ENCODE data around the gene FUT8. TPM values are rescaled to one million over a fixed set of nuclear protein-coding genes. Genes with fewer than 3 reads are reported as not detected.

FUT8 gene
- total and polyA plus RNA-seq, 4 donors, result 3.4 to 32.3 (median 14.6) TPM

GRCh38 chr14:65756880-65757279 lies 344.4 kb downstream of the FUT8 start:
- Histone ChIP-seq H3K9me3 (ENCODE audit: control insufficient read depth, low read length) (peaks cover 1% of the 10 kb centered on the region), H3K4me3 (ENCODE audit: low read length in 2 of 2) (no peak overlapping the region), H3K27me3 (ENCODE audit: control insufficient read depth in 1 of 2, insufficient read depth in 2 of 2, low read length in 1 of 2) (no peaks in the 10 kb centered on the region), H3K4me1 (ENCODE audit: control insufficient read depth in 1 of 2, insufficient read depth in 2 of 2, low read length in 2 of 2) (no peaks in the 10 kb centered on the region), H3K36me3 (ENCODE audit: control insufficient read depth in 1 of 2, insufficient read depth in 2 of 2, low read length in 1 of 2) (no peaks in the 10 kb centered on the region), H3K27ac (ENCODE audit: low read depth in 1 of 2, low read length in 2 of 2) (no peak overlapping the region)
- DNase-seq, result no peak
- intact Hi-C loops (cut with DNase I), result no loop called here
- 50 to 68% methylated on average over 3 of the region's 3 CpGs for WGBS, 2 donors
- ATAC-seq (ENCODE audit: low FRiP score), result no peak

GRCh38 chr14:65769151-65769550 lies 356.6 kb downstream of the FUT8 start:
- DNase-seq, result no peak
- H3K9me3 ChIP-seq (ENCODE audit: control insufficient read depth, low read length), result peaks cover 4% of the 10 kb centered on the region
- WGBS, 2 donors, result 84 to 90% methylated on average over 2 of the region's 2 CpGs
- no peak overlapping the region for H3K27ac ChIP-seq (ENCODE audit: low read depth in 1 of 2, low read length in 2 of 2)
- ATAC-seq (ENCODE audit: low FRiP score), result no peak
- H3K4me1 ChIP-seq (ENCODE audit: control insufficient read depth in 1 of 2, insufficient read depth in 2 of 2, low read length in 2 of 2), result no peaks in the 10 kb centered on the region
- no peaks in the 10 kb centered on the region for H3K27me3 ChIP-seq (ENCODE audit: control insufficient read depth in 1 of 2, insufficient read depth in 2 of 2, low read length in 1 of 2)
- no peak overlapping the region for H3K4me3 ChIP-seq (ENCODE audit: low read length in 2 of 2)
- intact Hi-C loops (cut with DNase I), result no loop called here
- H3K36me3 ChIP-seq (ENCODE audit: control insufficient read depth in 1 of 2, insufficient read depth in 2 of 2, low read length in 1 of 2), result no peaks in the 10 kb centered on the region

GRCh38 chr14:65770681-65771080 lies 358.2 kb downstream of the FUT8 start:
- WGBS, 2 donors, result 50 to 54% methylated on average over 5 of the region's 5 CpGs
- Histone ChIP-seq H3K4me1 (ENCODE audit: control insufficient read depth in 1 of 2, insufficient read depth in 2 of 2, low read length in 2 of 2) (no peaks in the 10 kb centered on the region), H3K4me3 (ENCODE audit: low read length in 2 of 2) (no peak overlapping the region), H3K27ac (ENCODE audit: low read depth in 1 of 2, low read length in 2 of 2) (no peak overlapping the region), H3K36me3 (ENCODE audit: control insufficient read depth in 1 of 2, insufficient read depth in 2 of 2, low read length in 1 of 2) (no peaks in the 10 kb centered on the region), H3K27me3 (ENCODE audit: control insufficient read depth in 1 of 2, insufficient read depth in 2 of 2, low read length in 1 of 2) (no peaks in the 10 kb centered on the region), H3K9me3 (ENCODE audit: control insufficient read depth, low read length) (peaks cover 3% of the 10 kb centered on the region)
- DNase-seq, result no peak
- intact Hi-C loops (cut with DNase I), result no loop called here
- ATAC-seq (ENCODE audit: low FRiP score), result no peak

- 95 to 97% methylated on average over 3 of the region's 3 CpGs for WGBS, 2 donors
- intact Hi-C loops (cut with DNase I), result no loop called here
- no peak for ATAC-seq (ENCODE audit: low FRiP score)
Measured at GRCh38 chr14:65771271-65771670, 358.7 kb downstream of the FUT8 start.

GRCh38 chr14:65772466-65772865 lies 359.9 kb downstream of the FUT8 start:
- Histone ChIP-seq H3K4me3 (ENCODE audit: low read length in 2 of 2) (no peak overlapping the region), H3K9me3 (ENCODE audit: control insufficient read depth, low read length) (peaks cover 3% of the 10 kb centered on the region), H3K27ac (ENCODE audit: low read depth in 1 of 2, low read length in 2 of 2) (no peak overlapping the region), H3K4me1 (ENCODE audit: control insufficient read depth in 1 of 2, insufficient read depth in 2 of 2, low read length in 2 of 2) (no peaks in the 10 kb centered on the region), H3K36me3 (ENCODE audit: control insufficient read depth in 1 of 2, insufficient read depth in 2 of 2, low read length in 1 of 2) (no peaks in the 10 kb centered on the region), H3K27me3 (ENCODE audit: control insufficient read depth in 1 of 2, insufficient read depth in 2 of 2, low read length in 1 of 2) (no peaks in the 10 kb centered on the region)
- WGBS, 2 donors, result 72 to 73% methylated on average over 8 of the region's 8 CpGs
- ATAC-seq (ENCODE audit: low FRiP score) (no peak), DNase-seq (no peak)
- intact Hi-C loops (cut with DNase I), result no loop called here

More at GRCh38 chr14:65771271-65771670, 358.7 kb downstream of the FUT8 start:
- Histone ChIP-seq H3K4me3 (ENCODE audit: low read length in 2 of 2) (no peak overlapping the region), H3K9me3 (ENCODE audit: control insufficient read depth, low read length) (peaks cover 3% of the 10 kb centered on the region), H3K27ac (ENCODE audit: low read depth in 1 of 2, low read length in 2 of 2) (no peak overlapping the region), H3K4me1 (ENCODE audit: control insufficient read depth in 1 of 2, insufficient read depth in 2 of 2, low read length in 2 of 2) (no peaks in the 10 kb centered on the region), H3K36me3 (ENCODE audit: control insufficient read depth in 1 of 2, insufficient read depth in 2 of 2, low read length in 1 of 2) (no peaks in the 10 kb centered on the region), H3K27me3 (ENCODE audit: control insufficient read depth in 1 of 2, insufficient read depth in 2 of 2, low read length in 1 of 2) (no peaks in the 10 kb centered on the region)
- no peak for DNase-seq

GRCh38 chr14:65772921-65773574 lies 360.5 kb downstream of the FUT8 start:
- 30 to 34% methylated on average over 4 of the region's 4 CpGs for WGBS, 2 donors
- intact Hi-C loops (cut with DNase I), result no loop called here
- no peaks in the 10 kb centered on the region for H3K36me3 ChIP-seq (ENCODE audit: control insufficient read depth in 1 of 2, insufficient read depth in 2 of 2, low read length in 1 of 2)
- no peak for ATAC-seq (ENCODE audit: low FRiP score)
- H3K4me3 ChIP-seq (ENCODE audit: low read length in 2 of 2), result no peak overlapping the region
- H3K27ac ChIP-seq (ENCODE audit: low read depth in 1 of 2, low read length in 2 of 2), result no peak overlapping the region
- no peaks in the 10 kb centered on the region for H3K27me3 ChIP-seq (ENCODE audit: control insufficient read depth in 1 of 2, insufficient read depth in 2 of 2, low read length in 1 of 2)
- no peaks in the 10 kb centered on the region for H3K4me1 ChIP-seq (ENCODE audit: control insufficient read depth in 1 of 2, insufficient read depth in 2 of 2, low read length in 2 of 2)
- no peak for DNase-seq
- peaks cover 3% of the 10 kb centered on the region for H3K9me3 ChIP-seq (ENCODE audit: control insufficient read depth, low read length)

- DNase-seq (no peak), ATAC-seq (ENCODE audit: low FRiP score) (no peak)
- Histone ChIP-seq H3K4me1 (ENCODE audit: control insufficient read depth in 1 of 2, insufficient read depth in 2 of 2, low read length in 2 of 2) (no peaks in the 10 kb centered on the region), H3K36me3 (ENCODE audit: control insufficient read depth in 1 of 2, insufficient read depth in 2 of 2, low read length in 1 of 2) (no peaks in the 10 kb centered on the region), H3K4me3 (ENCODE audit: low read length in 2 of 2) (no peak overlapping the region), H3K27me3 (ENCODE audit: control insufficient read depth in 1 of 2, insufficient read depth in 2 of 2, low read length in 1 of 2) (no peaks in the 10 kb centered on the region), H3K27ac (ENCODE audit: low read depth in 1 of 2, low read length in 2 of 2) (no peak overlapping the region), H3K9me3 (ENCODE audit: control insufficient read depth, low read length) (peaks cover 3% of the 10 kb centered on the region)
- intact Hi-C loops (cut with DNase I), result no loop called here
- 9 to 11% methylated on average over 1 of the region's 1 CpG for WGBS, 2 donors
Measured at GRCh38 chr14:65774041-65774440, 361.5 kb downstream of the FUT8 start.

GRCh38 chr14:65776193-65776852 lies 363.8 kb downstream of the FUT8 start:
- Histone ChIP-seq H3K27ac (ENCODE audit: low read depth in 1 of 2, low read length in 2 of 2) (no peak overlapping the region), H3K27me3 (ENCODE audit: control insufficient read depth in 1 of 2, insufficient read depth in 2 of 2, low read length in 1 of 2) (peaks cover 0 to 2% of the 10 kb centered on the region in 2 donors), H3K9me3 (ENCODE audit: control insufficient read depth, low read length) (peaks cover 1% of the 10 kb centered on the region), H3K4me1 (ENCODE audit: control insufficient read depth in 1 of 2, insufficient read depth in 2 of 2, low read length in 2 of 2) (no peaks in the 10 kb centered on the region), H3K4me3 (ENCODE audit: low read length in 2 of 2) (no peak overlapping the region), H3K36me3 (ENCODE audit: control insufficient read depth in 1 of 2, insufficient read depth in 2 of 2, low read length in 1 of 2) (no peaks in the 10 kb centered on the region)
- ATAC-seq (ENCODE audit: low FRiP score) (no peak), DNase-seq (no peak)
- intact Hi-C loops (cut with DNase I), result no loop called here
- WGBS, 2 donors, result 68 to 69% methylated on average over 4 of the region's 4 CpGs

GRCh38 chr14:65780566-65780965 lies 368.0 kb downstream of the FUT8 start:
- no peaks in the 10 kb centered on the region for H3K36me3 ChIP-seq (ENCODE audit: control insufficient read depth in 1 of 2, insufficient read depth in 2 of 2, low read length in 1 of 2)
- no peaks in the 10 kb centered on the region for H3K4me1 ChIP-seq (ENCODE audit: control insufficient read depth in 1 of 2, insufficient read depth in 2 of 2, low read length in 2 of 2)
- intact Hi-C loops (cut with DNase I), result no loop called here
- DNase-seq (no peak), ATAC-seq (ENCODE audit: low FRiP score) (no peak)
- peaks cover 1% of the 10 kb centered on the region for H3K9me3 ChIP-seq (ENCODE audit: control insufficient read depth, low read length)
- H3K4me3 ChIP-seq (ENCODE audit: low read length in 2 of 2), result no peak overlapping the region
- H3K27me3 ChIP-seq (ENCODE audit: control insufficient read depth in 1 of 2, insufficient read depth in 2 of 2, low read length in 1 of 2), result peaks cover 0 to 2% of the 10 kb centered on the region in 2 donors
- 75 to 83% methylated on average over 2 of the region's 2 CpGs for WGBS, 2 donors
- H3K27ac ChIP-seq (ENCODE audit: low read depth in 1 of 2, low read length in 2 of 2), result no peak overlapping the region

All from aorta (tissue), 5 donors.